Epithelial cell of esophagus (primary cell): ENCODE data around the gene TNKS2.

Experiments
- DNase-seq: peaks from one replicate; pipeline ENCODE4 v3.0.0; 2010; ENCODE audit warnings: low read depth
- H3K4me3 ChIP-seq: 2 replicates; pipeline ENCODE4 v1.5.1; 2011; ENCODE audit warnings: mild to moderate bottlenecking, low read length, control low read depth
- TF ChIP-seq, protein P1 (sequence below): IDR thresholded peaks from 2 replicates; pipeline ENCODE4 v1.5.1; 2011; ENCODE audit warnings: low read depth, mild to moderate bottlenecking, low read length, control low read depth, inconsistent platforms; ENCODE audit not compliant: insufficient read depth; ENCODE audit errors: missing control alignments

TNKS2 gene

GRCh38 chr10:91776266-91776665 is 22.0 kb upstream of the TNKS2 start:
- TF ChIP-seq, protein P1, sequence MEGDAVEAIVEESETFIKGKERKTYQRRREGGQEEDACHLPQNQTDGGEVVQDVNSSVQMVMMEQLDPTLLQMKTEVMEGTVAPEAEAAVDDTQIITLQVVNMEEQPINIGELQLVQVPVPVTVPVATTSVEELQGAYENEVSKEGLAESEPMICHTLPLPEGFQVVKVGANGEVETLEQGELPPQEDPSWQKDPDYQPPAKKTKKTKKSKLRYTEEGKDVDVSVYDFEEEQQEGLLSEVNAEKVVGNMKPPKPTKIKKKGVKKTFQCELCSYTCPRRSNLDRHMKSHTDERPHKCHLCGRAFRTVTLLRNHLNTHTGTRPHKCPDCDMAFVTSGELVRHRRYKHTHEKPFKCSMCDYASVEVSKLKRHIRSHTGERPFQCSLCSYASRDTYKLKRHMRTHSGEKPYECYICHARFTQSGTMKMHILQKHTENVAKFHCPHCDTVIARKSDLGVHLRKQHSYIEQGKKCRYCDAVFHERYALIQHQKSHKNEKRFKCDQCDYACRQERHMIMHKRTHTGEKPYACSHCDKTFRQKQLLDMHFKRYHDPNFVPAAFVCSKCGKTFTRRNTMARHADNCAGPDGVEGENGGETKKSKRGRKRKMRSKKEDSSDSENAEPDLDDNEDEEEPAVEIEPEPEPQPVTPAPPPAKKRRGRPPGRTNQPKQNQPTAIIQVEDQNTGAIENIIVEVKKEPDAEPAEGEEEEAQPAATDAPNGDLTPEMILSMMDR: no peak
- no peak for DNase-seq
- H3K4me3 ChIP-seq: no peak overlapping the region

DNA sequence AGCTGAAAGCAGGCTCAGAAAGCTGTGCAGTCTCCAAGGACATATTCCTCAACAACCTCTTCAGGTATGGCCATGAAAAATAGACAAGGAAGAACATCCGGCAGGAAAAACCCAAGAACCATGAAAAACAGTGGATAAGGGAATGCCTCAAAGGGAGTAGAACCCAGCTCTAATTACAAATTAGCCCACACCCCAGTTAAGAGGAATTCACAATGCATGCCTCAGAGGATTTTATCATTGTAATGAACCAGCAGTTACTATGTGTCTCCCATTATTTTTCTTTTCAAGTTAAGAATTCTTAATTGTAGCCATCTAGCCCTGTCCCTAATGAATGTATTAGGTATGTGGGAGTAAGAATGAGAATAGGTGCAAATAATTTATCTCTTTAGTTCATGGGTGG is 19.7 kb upstream of the TNKS2 start:
- H3K4me3 ChIP-seq: no peak overlapping the region
- TF ChIP-seq, protein P1: no peak
- no peak for DNase-seq

DNA sequence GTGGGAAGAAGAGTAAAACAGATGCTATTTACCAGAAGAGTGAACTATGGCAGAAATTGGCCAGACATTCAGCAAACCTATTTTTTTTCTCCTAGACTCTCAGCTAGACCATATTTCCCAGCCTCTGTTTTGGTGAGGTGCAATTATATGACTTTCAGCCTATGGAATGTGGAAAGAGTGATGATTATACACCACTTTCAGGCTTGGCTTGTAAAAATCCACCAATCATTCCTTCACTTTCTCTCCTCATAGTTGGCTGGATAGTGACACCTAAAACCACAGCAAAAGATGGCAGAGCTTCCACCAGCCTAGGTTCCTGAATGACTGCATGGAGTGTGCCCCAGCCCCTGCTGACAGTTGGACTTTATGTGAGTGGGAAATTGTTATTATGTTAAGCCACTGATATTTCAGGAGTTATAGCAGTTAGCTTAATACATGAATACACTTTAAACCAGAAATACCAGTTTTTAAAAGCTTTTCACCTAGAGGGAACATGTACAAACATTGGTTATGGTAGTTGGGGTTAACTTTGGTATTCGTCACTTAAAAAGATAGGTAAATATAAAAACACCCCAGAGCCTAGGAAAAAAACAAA is 19.1 kb upstream of the TNKS2 start:
- TF ChIP-seq, protein P1: no peak

GRCh38 chr10:91782539-91782938 is 15.7 kb upstream of the TNKS2 start:
- no peak for DNase-seq
- no peak overlapping the region for H3K4me3 ChIP-seq
- TF ChIP-seq, protein P1: no peak

More for the DNA sequence above, 19.1 kb upstream of the TNKS2 start:
- no peak overlapping the region for H3K4me3 ChIP-seq
- DNase-seq: peak; percentile 64

GRCh38 chr10:91785830-91786229 is 12.4 kb upstream of the TNKS2 start:
- DNase-seq: peak; percentile 60
- TF ChIP-seq, protein P1: no peak
- no peak overlapping the region for H3K4me3 ChIP-seq

DNA sequence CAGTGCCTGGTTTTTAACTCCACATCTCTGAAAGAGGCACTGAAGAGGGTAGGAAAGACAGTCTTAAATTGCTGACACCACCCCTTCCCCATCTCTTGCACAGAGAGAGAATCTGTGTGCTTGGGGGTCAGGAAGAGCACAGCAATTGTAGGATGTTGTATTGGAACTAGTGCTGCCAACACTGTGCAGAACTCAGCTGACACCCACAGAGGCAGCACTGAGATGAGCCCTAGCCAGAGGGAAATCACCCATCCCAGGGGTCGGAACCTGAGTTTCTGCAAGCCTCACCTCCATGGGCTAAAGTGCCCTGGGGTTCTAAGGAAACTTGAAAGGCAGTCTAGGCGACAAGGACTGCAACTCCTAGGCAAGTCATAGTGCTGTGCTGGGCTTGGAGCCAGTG is 11.0 kb upstream of the TNKS2 start:
- DNase-seq: no peak
- TF ChIP-seq, protein P1: no peak
- no peak overlapping the region for H3K4me3 ChIP-seq

GRCh38 chr10:91787810-91788209 is 10.4 kb upstream of the TNKS2 start:
- peak; percentile 95 for DNase-seq
- TF ChIP-seq, protein P1: no peak
- H3K4me3 ChIP-seq: no peak overlapping the region
